Adipocyte (in vitro differentiated cells): ENCODE results near the gene ERBB4.

ENCODE experiments used
- DNase-seq: peaks from one replicate; pipeline ENCODE4 v3.0.0-alpha.2; 2015; ENCODE audit warnings: low read depth
- H3K27me3 ChIP-seq: replicated peaks from 2 replicates; pipeline ENCODE4 v1.7.0; 2013; ENCODE audit warnings: mild to moderate bottlenecking, low read length, moderate library complexity; ENCODE audit not compliant: control insufficient read depth, insufficient read depth
- H3K36me3 ChIP-seq: 2 replicates; pipeline ENCODE4 v1.7.0; 2013; ENCODE audit warnings: low read length, mild to moderate bottlenecking, moderate library complexity; ENCODE audit not compliant: control insufficient read depth, insufficient read depth, severe bottlenecking
- H3K4me1 ChIP-seq: 2 replicates; pipeline ENCODE4 v1.7.0; 2013; ENCODE audit warnings: mild to moderate bottlenecking, low read length, moderate library complexity; ENCODE audit not compliant: control insufficient read depth, insufficient read depth
- H3K4me3 ChIP-seq: 2 replicates; pipeline ENCODE4 v1.7.0; 2013; ENCODE audit warnings: mild to moderate bottlenecking, low read length, moderate library complexity
- H3K9ac ChIP-seq: 2 replicates; pipeline ENCODE4 v1.7.0; 2013; ENCODE audit warnings: mild to moderate bottlenecking, low read length, moderate library complexity
- H3K9me3 ChIP-seq: 2 replicates; pipeline ENCODE4 v1.7.0; 2013; ENCODE audit warnings: mild to moderate bottlenecking, low read length, moderate library complexity; ENCODE audit not compliant: control insufficient read depth

The ERBB4 gene

DNA sequence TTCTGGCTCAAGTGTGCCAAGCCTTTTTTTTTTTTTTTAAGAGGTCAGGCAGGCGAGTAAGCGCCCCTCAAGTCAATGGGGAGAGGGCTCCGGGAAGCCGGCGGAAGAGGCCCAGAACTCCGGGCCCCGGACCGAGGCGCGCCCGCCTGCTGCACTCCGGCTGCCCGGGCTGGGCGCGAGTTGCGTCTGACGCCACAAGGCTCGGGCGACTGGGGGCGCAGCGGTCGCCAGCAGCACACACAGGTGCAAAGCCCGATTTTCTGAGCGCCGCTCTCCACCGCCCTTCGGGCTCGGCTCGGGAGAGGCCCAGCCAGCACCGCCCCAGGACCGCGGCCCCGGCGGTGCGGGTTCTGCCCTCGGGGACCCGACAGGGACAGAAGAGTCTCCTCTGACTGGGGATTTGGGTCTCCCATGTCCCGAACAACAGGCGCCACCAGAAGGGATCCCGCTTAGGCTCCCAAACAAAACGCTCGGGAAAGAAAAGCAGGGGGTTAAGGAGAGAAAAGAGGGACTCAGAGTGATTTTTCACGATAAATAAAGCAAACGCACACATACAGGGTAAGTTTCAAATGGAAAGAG is 787 bp downstream of the ERBB4 start:
- H3K9me3 ChIP-seq, result no peaks in the 10 kb centered on the region
- peak; percentile 45 for DNase-seq
- peaks cover 10% of the 10 kb centered on the region for H3K4me1 ChIP-seq
- H3K36me3 ChIP-seq, result no peaks in the 10 kb centered on the region
- peak overlapping the region; percentile 39 for H3K9ac ChIP-seq
- H3K27me3 ChIP-seq, result peaks cover 6% of the 10 kb centered on the region
- peak overlapping the region; percentile 86 for H3K4me3 ChIP-seq

DNA sequence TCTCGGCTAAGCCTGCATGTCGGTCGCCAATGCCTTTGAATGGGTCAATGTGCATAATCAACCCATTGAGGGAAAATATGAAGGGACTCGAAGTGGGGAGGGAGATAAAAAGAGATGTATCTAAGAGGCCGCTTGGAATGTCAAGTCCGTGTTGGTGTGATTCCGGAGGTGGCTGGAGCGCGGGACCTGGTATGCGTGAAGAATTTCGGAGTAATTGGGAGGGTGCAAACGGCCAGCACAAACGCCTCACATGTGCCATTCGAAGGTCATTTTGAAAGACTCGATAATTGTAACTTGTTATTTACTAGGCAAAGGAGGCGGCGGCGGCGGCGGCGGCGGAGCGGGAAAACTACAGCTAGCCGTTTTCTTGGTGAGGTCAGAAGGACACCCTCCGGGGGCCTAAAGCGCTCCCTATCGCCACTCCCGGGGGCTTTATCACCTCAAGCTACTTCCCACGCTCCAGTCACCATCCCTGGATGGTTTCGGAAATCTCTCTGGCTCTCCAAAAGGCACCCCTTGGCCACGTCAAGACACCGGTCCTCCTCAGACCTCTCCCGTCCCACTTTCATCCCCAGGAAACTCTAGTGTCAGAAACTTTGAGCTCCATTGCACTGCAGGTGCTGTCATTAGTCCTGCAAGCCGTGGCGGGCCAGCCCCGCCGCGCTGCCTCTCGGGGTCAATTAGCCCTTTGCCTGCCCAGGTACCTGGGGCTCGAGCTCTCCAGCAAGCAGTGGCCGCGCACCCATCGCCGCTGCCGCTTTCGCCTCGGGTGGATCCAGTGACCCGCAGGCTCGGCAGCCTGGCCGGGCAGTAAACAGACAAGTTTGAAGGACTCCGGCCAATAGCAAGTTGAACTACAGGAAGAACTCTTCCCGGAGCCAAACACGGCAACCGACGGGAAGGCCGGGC is 1.5 kb downstream of the ERBB4 start:
- DNase-seq, result peak; percentile 36
- Histone ChIP-seq H3K36me3 (no peaks in the 10 kb centered on the region), H3K4me3 (peak overlapping the region; percentile 86), H3K9me3 (no peaks in the 10 kb centered on the region), H3K27me3 (peaks cover 6% of the 10 kb centered on the region), H3K9ac (no peak overlapping the region), H3K4me1 (peaks cover 10% of the 10 kb centered on the region)

DNA sequence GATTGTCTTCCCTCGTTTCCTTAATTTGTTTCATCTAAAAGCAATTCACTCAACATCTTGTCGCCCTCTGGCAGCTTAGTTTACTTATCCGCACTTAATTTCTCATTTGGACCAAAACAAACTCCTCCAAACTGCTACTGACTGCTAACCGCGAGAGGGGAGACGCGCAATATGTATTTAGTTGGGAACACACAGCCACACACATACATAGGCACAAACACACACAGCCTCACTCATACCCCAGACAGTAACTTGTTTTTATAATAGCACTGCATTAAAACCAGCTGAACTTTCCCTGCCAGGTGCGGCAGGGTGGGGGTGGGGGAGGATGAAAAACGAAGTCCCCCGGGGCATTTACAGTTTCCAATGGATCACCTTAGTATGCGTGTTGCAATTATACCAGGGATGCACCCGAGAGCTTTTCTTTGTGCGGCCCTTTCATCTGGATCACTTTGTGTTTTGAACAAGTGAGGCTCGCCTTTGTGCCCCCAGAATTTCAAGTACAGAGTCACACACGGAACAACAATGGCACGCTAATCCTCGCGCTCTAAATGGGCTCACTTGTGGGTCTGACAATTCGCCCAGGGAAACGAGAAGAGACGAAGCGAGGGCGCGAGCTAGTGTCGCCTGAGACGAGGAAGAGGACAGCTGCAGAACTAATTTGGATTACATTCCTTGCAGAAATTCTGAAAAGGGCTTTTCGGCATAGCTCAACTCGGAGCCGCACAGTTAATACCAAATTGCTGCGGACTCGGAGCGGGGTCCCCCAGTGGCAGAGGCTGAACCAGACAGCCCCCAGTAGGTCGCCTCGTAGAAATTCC is 2.4 kb downstream of the ERBB4 start:
- peak overlapping the region; percentile 86 for H3K4me3 ChIP-seq
- no peaks in the 10 kb centered on the region for H3K36me3 ChIP-seq
- DNase-seq, result no peak
- H3K27me3 ChIP-seq, result peaks cover 6% of the 10 kb centered on the region
- no peaks in the 10 kb centered on the region for H3K9me3 ChIP-seq
- peaks cover 10% of the 10 kb centered on the region for H3K4me1 ChIP-seq
- no peak overlapping the region for H3K9ac ChIP-seq

DNA sequence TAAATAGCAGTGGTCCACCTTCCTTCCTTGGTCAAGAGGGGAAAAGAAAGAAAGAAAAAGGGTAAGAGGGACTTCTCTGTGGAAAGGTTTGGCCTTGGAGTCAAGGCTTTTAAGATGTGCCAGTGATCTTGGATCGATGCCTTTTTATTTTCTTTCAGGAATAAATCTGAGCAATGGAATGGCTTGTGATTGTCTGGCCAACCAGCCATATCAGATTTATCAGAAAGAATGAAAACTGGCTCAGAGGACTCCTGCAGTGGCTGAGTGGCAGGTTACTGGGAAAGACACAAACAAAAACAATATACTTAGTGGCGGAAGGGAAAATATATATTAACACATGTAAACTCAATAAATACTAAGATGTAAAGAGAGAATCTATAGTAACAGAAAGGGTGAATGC is 4.3 kb downstream of the ERBB4 start:
- peaks cover 6% of the 10 kb centered on the region for H3K27me3 ChIP-seq
- no peak overlapping the region for H3K9ac ChIP-seq
- H3K4me1 ChIP-seq, result peaks cover 10% of the 10 kb centered on the region
- no peaks in the 10 kb centered on the region for H3K9me3 ChIP-seq
- no peaks in the 10 kb centered on the region for H3K36me3 ChIP-seq
- no peak for DNase-seq
- H3K4me3 ChIP-seq, result no peak overlapping the region

DNA sequence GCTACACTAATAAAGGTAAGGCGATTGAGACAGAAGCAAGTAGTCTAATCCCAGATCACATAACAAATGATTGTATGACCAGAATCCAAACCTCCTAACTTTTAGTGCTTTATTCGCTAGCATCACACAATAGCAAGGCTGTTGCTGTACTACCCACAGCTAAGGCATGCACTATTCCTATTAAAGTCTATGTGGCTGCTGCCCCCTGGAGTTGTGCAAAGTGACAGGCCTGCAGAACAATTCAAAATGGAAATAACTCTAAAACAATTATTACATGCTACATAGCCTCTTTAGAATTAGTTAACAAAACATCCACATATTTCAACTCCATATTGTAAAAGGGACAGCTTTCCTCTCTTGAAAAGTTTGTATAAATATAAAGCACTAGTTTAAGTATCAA is 6.0 kb downstream of the ERBB4 start:
- peaks cover 6% of the 10 kb centered on the region for H3K27me3 ChIP-seq
- H3K4me3 ChIP-seq, result no peak overlapping the region
- no peaks in the 10 kb centered on the region for H3K9me3 ChIP-seq
- no peak overlapping the region for H3K9ac ChIP-seq
- no peak for DNase-seq
- no peaks in the 10 kb centered on the region for H3K36me3 ChIP-seq
- peaks cover 10% of the 10 kb centered on the region for H3K4me1 ChIP-seq

DNA sequence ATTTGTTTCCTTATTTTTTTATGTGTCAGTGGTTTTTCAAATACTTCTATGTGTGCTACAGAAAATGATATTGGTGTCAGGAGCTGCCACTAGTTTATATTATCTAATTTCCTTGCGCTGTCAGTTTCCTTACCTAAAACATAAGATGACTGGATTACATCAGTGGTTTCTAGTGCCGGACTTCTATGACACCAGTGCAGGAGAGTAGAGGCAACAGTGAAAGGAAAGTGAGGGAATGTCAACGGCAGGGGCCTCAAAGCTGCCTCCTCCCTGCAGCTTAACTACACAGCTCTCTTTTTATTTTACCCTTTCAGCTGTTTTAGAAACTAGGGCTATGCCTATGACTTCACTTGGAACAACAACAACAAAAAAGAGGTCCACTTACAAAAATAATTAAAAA is 6.5 kb downstream of the ERBB4 start:
- Histone ChIP-seq H3K9ac (no peak overlapping the region), H3K36me3 (no peaks in the 10 kb centered on the region), H3K4me1 (peaks cover 6% of the 10 kb centered on the region), H3K4me3 (no peak overlapping the region), H3K27me3 (peaks cover 6% of the 10 kb centered on the region), H3K9me3 (no peaks in the 10 kb centered on the region)
- DNase-seq, result no peak

DNA sequence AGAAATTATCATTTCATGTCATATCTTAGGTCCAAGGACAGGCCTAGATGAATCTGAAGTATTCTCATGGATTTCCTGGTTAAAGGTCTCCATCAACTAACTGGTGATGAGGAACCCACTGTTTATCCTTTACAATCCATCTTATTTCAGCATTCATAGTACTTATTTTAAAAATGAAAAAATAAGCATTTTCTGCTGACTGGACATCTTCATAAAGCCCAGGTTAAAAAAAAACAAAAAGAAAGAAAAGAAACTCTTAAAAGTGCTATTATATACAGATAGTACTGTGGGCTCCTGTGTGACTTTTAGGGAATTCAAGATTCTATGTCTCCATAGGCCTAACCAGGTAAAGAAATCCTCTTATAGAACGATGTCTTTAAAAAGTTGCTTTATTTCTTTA is 7.1 kb downstream of the ERBB4 start:
- Histone ChIP-seq H3K27me3 (peaks cover 2% of the 10 kb centered on the region), H3K9ac (no peak overlapping the region), H3K4me1 (peaks cover under 1% of the 10 kb centered on the region), H3K9me3 (no peaks in the 10 kb centered on the region), H3K36me3 (no peaks in the 10 kb centered on the region), H3K4me3 (no peak overlapping the region)
- DNase-seq, result no peak

DNA sequence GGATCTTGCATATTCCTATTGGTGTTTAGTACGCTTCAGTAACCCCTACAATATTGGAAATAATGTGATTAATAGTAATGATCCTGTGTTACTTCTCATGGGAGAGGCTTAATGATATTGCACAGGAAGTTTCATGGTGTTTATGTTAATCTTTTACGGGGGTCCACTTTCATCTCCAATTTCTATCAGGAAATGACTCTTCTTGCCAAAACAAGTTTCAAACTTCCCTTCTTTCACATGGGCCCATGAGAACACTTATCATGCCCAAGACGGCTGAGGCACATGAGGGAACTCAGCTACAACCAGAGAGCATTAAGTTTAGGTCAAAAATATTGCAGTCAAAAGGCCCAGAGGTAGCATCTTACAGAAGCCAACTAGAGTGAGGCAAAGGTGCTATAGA is 7.6 kb downstream of the ERBB4 start:
- H3K36me3 ChIP-seq, result no peaks in the 10 kb centered on the region
- H3K4me1 ChIP-seq, result no peaks in the 10 kb centered on the region
- H3K9ac ChIP-seq, result no peak overlapping the region
- H3K4me3 ChIP-seq, result no peak overlapping the region
- H3K27me3 ChIP-seq, result no peaks in the 10 kb centered on the region
- no peaks in the 10 kb centered on the region for H3K9me3 ChIP-seq
- DNase-seq, result no peak

DNA sequence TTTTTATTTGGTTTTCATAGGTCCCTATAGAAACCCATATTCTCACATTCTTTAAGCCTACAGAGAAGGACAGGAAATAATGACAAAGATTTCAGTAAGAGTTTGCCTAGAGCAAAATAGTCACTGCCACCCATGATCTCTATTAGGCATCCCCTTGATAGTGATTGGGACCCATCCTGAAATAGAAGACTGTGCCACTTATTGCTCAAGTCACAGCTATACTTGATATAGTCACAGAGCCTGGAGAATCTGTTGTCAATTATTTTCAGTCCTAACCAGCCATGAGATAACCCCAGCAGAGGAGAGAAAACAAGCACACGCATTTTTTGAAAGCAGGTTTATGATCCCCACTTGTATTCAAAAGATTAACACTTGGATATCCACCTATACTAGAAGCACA is 8.2 kb downstream of the ERBB4 start:
- Histone ChIP-seq H3K9ac (no peak overlapping the region), H3K4me1 (no peaks in the 10 kb centered on the region), H3K9me3 (no peaks in the 10 kb centered on the region), H3K36me3 (no peaks in the 10 kb centered on the region), H3K27me3 (no peaks in the 10 kb centered on the region), H3K4me3 (no peak overlapping the region)
- no peak for DNase-seq

DNA sequence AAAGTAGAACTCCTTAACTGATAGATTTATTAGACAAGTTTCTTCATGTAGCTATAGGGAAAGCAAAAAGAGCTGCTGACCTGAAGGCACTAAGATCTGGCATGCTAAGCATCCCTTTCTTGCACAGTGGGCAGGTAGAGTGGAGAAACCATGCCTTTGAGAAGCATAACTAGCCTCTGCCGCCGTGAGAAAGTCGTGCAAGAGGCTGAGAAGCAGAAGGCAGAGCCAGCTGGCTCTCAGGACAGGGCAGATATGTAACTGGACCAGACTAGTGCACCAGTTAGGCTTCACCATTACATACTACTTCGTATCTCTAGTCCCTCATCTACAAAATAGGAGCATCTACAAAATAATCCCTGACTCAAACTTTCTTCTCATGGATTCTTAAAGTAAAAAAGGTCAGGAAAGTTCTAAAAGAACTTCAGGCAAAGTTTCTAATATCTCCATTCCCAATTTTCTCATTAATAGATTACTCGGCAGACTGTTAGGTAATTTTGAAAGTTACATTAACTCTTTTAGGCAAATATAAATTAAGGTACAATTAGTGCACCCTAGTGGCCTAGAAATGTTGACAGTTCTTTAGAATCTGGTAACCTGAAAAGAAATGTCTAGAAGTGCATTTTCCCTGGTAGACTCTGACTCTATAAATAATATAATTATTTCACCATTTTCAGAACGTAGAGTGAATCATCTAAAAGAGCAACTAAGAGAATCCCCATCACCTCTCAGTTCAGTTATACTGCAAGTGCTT is 10.3 kb downstream of the ERBB4 start:
- Histone ChIP-seq H3K4me1 (no peaks in the 10 kb centered on the region), H3K9ac (no peak overlapping the region), H3K36me3 (no peaks in the 10 kb centered on the region), H3K27me3 (no peaks in the 10 kb centered on the region), H3K4me3 (no peak overlapping the region), H3K9me3 (no peaks in the 10 kb centered on the region)
- DNase-seq, result no peak

DNA sequence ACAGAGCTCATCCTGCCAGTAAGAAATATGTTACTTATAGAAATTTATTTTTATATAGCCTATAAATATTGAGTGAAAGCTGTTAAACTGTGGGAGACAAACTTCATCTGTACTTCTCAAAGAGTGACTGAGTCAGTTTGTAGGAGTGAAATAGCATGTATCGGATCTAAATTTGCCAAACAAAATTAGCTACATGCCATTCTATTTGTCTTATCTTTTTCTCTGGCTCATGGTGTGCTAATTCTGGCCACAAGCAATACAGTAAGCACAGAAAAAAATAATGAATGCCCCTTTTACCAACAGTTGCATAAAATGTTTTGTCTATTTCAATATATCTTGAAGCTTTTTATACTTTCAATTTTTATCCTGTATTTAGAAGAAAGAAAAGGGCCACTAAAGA is 12.5 kb downstream of the ERBB4 start:
- no peak overlapping the region for H3K4me3 ChIP-seq
- no peaks in the 10 kb centered on the region for H3K4me1 ChIP-seq
- H3K36me3 ChIP-seq, result no peaks in the 10 kb centered on the region
- H3K9ac ChIP-seq, result no peak overlapping the region
- no peak for DNase-seq
- H3K9me3 ChIP-seq, result no peaks in the 10 kb centered on the region
- H3K27me3 ChIP-seq, result no peaks in the 10 kb centered on the region
